KMS-11 (cell line): Measurements from ENCODE around the gene CDC123.

ENCODE experiments used
- H2AFZ ChIP-seq: fragments of 200-600 bp; sonication (generic); 2 replicates; pipeline ENCODE4 v1.6.1; 2016; ENCODE audit warnings: antibody characterized with exemption, mixed run types, low read depth
- H3K27ac ChIP-seq: fragments of 200-600 bp; sonication (generic); 2 replicates; pipeline ENCODE4 v1.6.1; 2016; ENCODE audit warnings: mild to moderate bottlenecking, mixed run types
- H3K27me3 ChIP-seq: fragments of 200-600 bp; sonication (generic); 2 replicates; pipeline ENCODE4 v1.6.1; 2017; ENCODE audit warnings: mild to moderate bottlenecking, low read depth, mixed run types, moderate library complexity; ENCODE audit not compliant: insufficient read depth
- H3K36me3 ChIP-seq: fragments of 200-600 bp; sonication (generic); 2 replicates; pipeline ENCODE4 v1.6.1; 2017; ENCODE audit warnings: mild to moderate bottlenecking, mixed run types; ENCODE audit not compliant: insufficient read depth
- H3K4me1 ChIP-seq: fragments of 200-600 bp; sonication (generic); 2 replicates; pipeline ENCODE4 v1.6.1; 2016; ENCODE audit warnings: mild to moderate bottlenecking, low read depth, mixed run types; ENCODE audit not compliant: poor library complexity, severe bottlenecking
- H3K4me2 ChIP-seq: fragments of 200-600 bp; sonication (generic); 2 replicates; pipeline ENCODE4 v1.7.0; 2016; ENCODE audit warnings: mild to moderate bottlenecking, mixed run types
- H3K4me3 ChIP-seq: fragments of 200-600 bp; sonication (generic); IDR thresholded peaks from 2 replicates; pipeline ENCODE4 v1.6.1; 2017; ENCODE audit warnings: low read depth, low read length, mixed read lengths; ENCODE audit not compliant: insufficient read depth
- H3K79me2 ChIP-seq: fragments of 200-600 bp; sonication (generic); 2 replicates; pipeline ENCODE4 v1.6.1; 2016; ENCODE audit warnings: low read depth, mixed run types; ENCODE audit not compliant: insufficient read depth
- H3K9ac ChIP-seq: fragments of 200-600 bp; sonication (generic); 2 replicates; pipeline ENCODE4 v1.6.1; 2016; ENCODE audit warnings: mild to moderate bottlenecking, mixed run types
- H4K20me1 ChIP-seq: fragments of 200-600 bp; sonication (generic); 2 replicates; pipeline ENCODE4 v1.6.1; 2016; ENCODE audit warnings: mild to moderate bottlenecking, mixed run types; ENCODE audit not compliant: insufficient read depth
- CTCF ChIP-seq: fragments of 200-600 bp; sonication (generic); conservative IDR thresholded peaks from 2 replicates; pipeline ENCODE4 v1.6.1; 2017; ENCODE audit warnings: low read depth, mild to moderate bottlenecking, antibody characterized with exemption, low read length, moderate library complexity, mixed read lengths

Gene CDC123

GRCh38 chr10:12299222-12299965, 103.4 kb downstream of the CDC123 start:
- no peak for TF ChIP-seq CTCF
- H3K27ac ChIP-seq = no peak overlapping the region
- no peaks in the 10 kb centered on the region for H3K79me2 ChIP-seq
- H4K20me1 ChIP-seq = no peaks in the 10 kb centered on the region
- no peak overlapping the region for H2AFZ ChIP-seq
- H3K4me3 ChIP-seq = no peak overlapping the region
- H3K36me3 ChIP-seq = no peaks in the 10 kb centered on the region
- H3K9ac ChIP-seq = no peak overlapping the region
- H3K4me2 ChIP-seq = no peak overlapping the region
- H3K27me3 ChIP-seq = no peaks in the 10 kb centered on the region
- H3K4me1 ChIP-seq = no peaks in the 10 kb centered on the region
